PFSK-1 (cell line): ENCODE measurements around the gene RAVER2.

Experiments used
- FOXP2 ChIP-seq: optimal IDR thresholded peaks from 2 replicates; pipeline ENCODE3; 2011; ENCODE audit warnings: borderline replicate concordance, control low read depth, inconsistent platforms; ENCODE audit not compliant: insufficient read depth; ENCODE audit errors: extremely low read length, extremely low read depth
- POLR2AphosphoS5 ChIP-seq: IDR thresholded peaks from 2 replicates; pipeline ENCODE4 v1.6.1; 2012; ENCODE audit warnings: low read depth, mild to moderate bottlenecking, control low read depth, low read length, moderate library complexity
- REST ChIP-seq, 2 experiments: IDR thresholded peaks; 2 replicates each; pipeline versions ENCODE4 v1.6.1 to v1.8.0; 2011 to 2012; ENCODE audit warnings: low read depth in 2 of 2, low read length in 2 of 2, control low read depth in 1 of 2, inconsistent platforms in 1 of 2, mild to moderate bottlenecking in 1 of 2, moderate library complexity in 1 of 2; ENCODE audit not compliant: insufficient read depth in 1 of 2
- SIN3A ChIP-seq: IDR thresholded peaks from 2 replicates; pipeline ENCODE4 v1.6.1; 2012; ENCODE audit warnings: mild to moderate bottlenecking, low read length, moderate library complexity, borderline replicate concordance; ENCODE audit not compliant: insufficient read depth
- TAF1 ChIP-seq: IDR thresholded peaks from 2 replicates; pipeline ENCODE4 v1.6.1; 2012; ENCODE audit warnings: low read length, control low read depth, borderline replicate concordance; ENCODE audit not compliant: insufficient read depth

RAVER2 gene

GRCh38 chr1:64880449-64880848 is 135.6 kb downstream of the RAVER2 start:
- no peak for TF ChIP-seq REST (IDR thresholded peaks at IDR 0.05; ENCODE audit: insufficient read depth in 1 of 2, low read depth in 2 of 2, low read length in 2 of 2)
- TF ChIP-seq TAF1, result no peak
- no peak for TF ChIP-seq FOXP2
- no peak for TF ChIP-seq SIN3A
- TF ChIP-seq POLR2AphosphoS5, result no peak

GRCh38 chr1:64881281-64881680 is 136.4 kb downstream of the RAVER2 start:
- TF ChIP-seq POLR2AphosphoS5 (no peak), FOXP2 (no peak), SIN3A (no peak), TAF1 (no peak), REST (IDR thresholded peaks at IDR 0.05; ENCODE audit: insufficient read depth in 1 of 2, low read depth in 2 of 2, low read length in 2 of 2) (no peak)
